Measurements from ENCODE around the gene SHLD1.
A peak's percentile ranks its signal among the peaks of the same experiment; 100 is the strongest.
"Not testable (repeated sequence)": the region's sequence is repeated elsewhere in the genome, so short reads cannot be mapped to it uniquely, and the experiment has no call there.

The SHLD1 gene
- total RNA-seq: 4.9 to 9.7 (median 7.0) reads per million in 4 experiments

GRCh38 chr20:5749952-5750779, at the start of gene SHLD1:
Gene SHLD1, plus strand, starts transcription at chr20:5750401. Its CDS starts 22,465 bp downstream, at chr20:5772866.
- DNase-seq: peak; percentile 57

GRCh38 chr20:5702339-5702738, 47.9 kb upstream of the SHLD1 start:
- not testable (repeated sequence) for DNase-seq

- no peak for DNase-seq
These were observed 46.5 kb upstream of the SHLD1 start for GRCh38 chr20:5703681-5704101.

GRCh38 chr20:5705827-5706226, 44.4 kb upstream of the SHLD1 start:
- no peak for DNase-seq

- no peak for DNase-seq
These were observed 43.4 kb upstream of the SHLD1 start for GRCh38 chr20:5706797-5707196.

- no peak for DNase-seq
These were observed 39.6 kb upstream of the SHLD1 start for GRCh38 chr20:5710551-5710950.

- peak; percentile 70 for DNase-seq
These were observed 35.8 kb upstream of the SHLD1 start for GRCh38 chr20:5714261-5715041.

- DNase-seq: no peak
These were observed 34.9 kb upstream of the SHLD1 start for GRCh38 chr20:5715071-5715841.

GRCh38 chr20:5716953-5717352, 33.2 kb upstream of the SHLD1 start:
- no peak for DNase-seq

GRCh38 chr20:5718896-5719595, 31.2 kb upstream of the SHLD1 start:
- DNase-seq: no peak

GRCh38 chr20:5719861-5720403, 30.3 kb upstream of the SHLD1 start:
- no peak for DNase-seq

GRCh38 chr20:5720696-5721095, 29.5 kb upstream of the SHLD1 start:
- no peak for DNase-seq

- DNase-seq: not testable (repeated sequence)
These were observed 28.8 kb upstream of the SHLD1 start for GRCh38 chr20:5721356-5721755.

GRCh38 chr20:5722927-5723326, 27.3 kb upstream of the SHLD1 start:
- no peak for DNase-seq

- not testable (repeated sequence) for DNase-seq
These were observed 25.1 kb upstream of the SHLD1 start for GRCh38 chr20:5725183-5725463.

- DNase-seq: no peak
These were observed 23.1 kb upstream of the SHLD1 start for GRCh38 chr20:5727018-5727515.

GRCh38 chr20:5729348-5729747, 20.9 kb upstream of the SHLD1 start:
- no peak for DNase-seq

- DNase-seq: no peak
These were observed 20.1 kb upstream of the SHLD1 start for GRCh38 chr20:5730131-5730530.

GRCh38 chr20:5731753-5732366, 18.3 kb upstream of the SHLD1 start:
- no peak for DNase-seq

- no peak for DNase-seq
These were observed 15.6 kb upstream of the SHLD1 start for GRCh38 chr20:5734602-5735001.

- no peak for DNase-seq
These were observed 14.2 kb upstream of the SHLD1 start for GRCh38 chr20:5735845-5736510.

All from effector CD8-positive, alpha-beta T cell (primary cell).